Measurements from ENCODE around the gene SH2D5. TPM values are rescaled to one million over a fixed set of nuclear protein-coding genes. Genes with fewer than 3 reads are reported as not detected.
A peak's percentile ranks its signal among the peaks of the same experiment; 100 is the strongest.

The SH2D5 gene
- total RNA-seq, 1 experiment from 2014 or later = 8.7 TPM

DNA sequence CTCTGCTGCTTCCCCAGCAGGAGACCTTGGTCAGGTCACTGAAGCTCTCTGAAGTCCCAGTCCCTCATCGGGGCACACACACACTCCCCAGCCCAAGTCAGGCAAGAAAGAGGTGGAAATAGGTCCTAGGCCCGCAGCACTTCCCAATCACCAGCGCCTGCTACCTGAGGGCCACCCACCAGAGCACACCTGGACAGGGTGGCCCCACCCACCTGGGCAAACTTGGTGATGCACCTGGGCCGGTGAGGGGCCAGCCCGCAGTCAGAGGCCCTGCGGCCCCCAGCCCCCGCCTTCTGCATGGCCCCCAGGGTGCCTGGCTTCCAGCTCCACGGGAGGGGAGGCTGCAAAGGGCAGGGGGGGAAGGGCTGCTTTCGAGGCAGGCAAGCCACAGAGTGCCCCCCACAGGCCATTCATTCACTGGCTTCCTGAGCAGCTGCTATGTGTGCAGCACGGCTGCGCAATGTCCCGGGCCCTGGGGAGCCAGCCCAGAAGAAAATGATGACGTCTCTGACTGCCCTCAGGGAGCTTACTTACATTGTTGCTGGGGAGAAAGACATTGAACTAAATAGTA, 4.7 kb downstream of the SH2D5 start:
- Histone ChIP-seq H3K23me2 (ENCODE audit: insufficient read length, low read depth, low read length, poor library complexity, severe bottlenecking) (peaks cover 11% of the 10 kb centered on the region), H4K5ac (ENCODE audit: insufficient read length, low read depth, low read length) (no peak overlapping the region), H2AFZ (ENCODE audit: low read length) (no peak overlapping the region), H2AK5ac (ENCODE audit: insufficient read length, low read length) (no peak overlapping the region), H2BK120ac (ENCODE audit: low read depth, low read length, poor library complexity, severe bottlenecking) (no peak overlapping the region), H4K8ac (replicated peaks; ENCODE audit: insufficient read length, low read depth, low read length) (no peak overlapping the region), H2BK15ac (ENCODE audit: low read depth, low read length) (no peak overlapping the region), H3K4me1 (ENCODE audit: insufficient read depth, low read length) (peaks cover 4% of the 10 kb centered on the region; the same call in 1 of the 2 replicates), H4K20me1 (ENCODE audit: control insufficient read depth, insufficient read depth, insufficient read length) (no peaks in the 10 kb centered on the region), H2BK5ac (ENCODE audit: insufficient read length, low read length) (no peak overlapping the region), H3K9ac (ENCODE audit: extremely low read depth, insufficient read length, low read length) (no peak overlapping the region), H2BK20ac (ENCODE audit: low read depth, low read length, poor library complexity, severe bottlenecking) (no peak overlapping the region), H3K9me3 (ENCODE audit: control insufficient read depth, low read depth, low read length) (no peaks in the 10 kb centered on the region), H2BK12ac (ENCODE audit: insufficient read length, low read depth, low read length) (no peak overlapping the region), H3K79me1 (ENCODE audit: insufficient read depth, low read depth, low read length, poor library complexity, severe bottlenecking) (no peaks in the 10 kb centered on the region), H3K4ac (ENCODE audit: low read depth, low read length) (no peak overlapping the region), H3K56ac (ENCODE audit: insufficient read length, low read depth, low read length) (no peak overlapping the region), H3K18ac (ENCODE audit: insufficient read length, low read depth, low read length) (peak overlapping the region; percentile 31), H3K23ac (ENCODE audit: insufficient read length, low read depth, low read length) (no peak overlapping the region), H3T11ph (ENCODE audit: low read length) (no peak overlapping the region), H4K91ac (ENCODE audit: insufficient read length, low read depth, low read length) (no peak overlapping the region), H3K27ac (ENCODE audit: insufficient read length, low read depth, low read length) (no peak overlapping the region), H3K14ac (ENCODE audit: insufficient read depth, low read length) (peak overlapping the region; percentile 70), H3K4me2 (ENCODE audit: insufficient read depth, insufficient read length, low read length) (peak overlapping the region; percentile 45), H3K27me3 (ENCODE audit: insufficient read depth, low read length) (peaks cover 8% of the 10 kb centered on the region; the same call in 1 of the 2 replicates), H3K79me2 (ENCODE audit: insufficient read depth, low read length) (no peaks in the 10 kb centered on the region)
- TF ChIP-seq, protein P1, sequence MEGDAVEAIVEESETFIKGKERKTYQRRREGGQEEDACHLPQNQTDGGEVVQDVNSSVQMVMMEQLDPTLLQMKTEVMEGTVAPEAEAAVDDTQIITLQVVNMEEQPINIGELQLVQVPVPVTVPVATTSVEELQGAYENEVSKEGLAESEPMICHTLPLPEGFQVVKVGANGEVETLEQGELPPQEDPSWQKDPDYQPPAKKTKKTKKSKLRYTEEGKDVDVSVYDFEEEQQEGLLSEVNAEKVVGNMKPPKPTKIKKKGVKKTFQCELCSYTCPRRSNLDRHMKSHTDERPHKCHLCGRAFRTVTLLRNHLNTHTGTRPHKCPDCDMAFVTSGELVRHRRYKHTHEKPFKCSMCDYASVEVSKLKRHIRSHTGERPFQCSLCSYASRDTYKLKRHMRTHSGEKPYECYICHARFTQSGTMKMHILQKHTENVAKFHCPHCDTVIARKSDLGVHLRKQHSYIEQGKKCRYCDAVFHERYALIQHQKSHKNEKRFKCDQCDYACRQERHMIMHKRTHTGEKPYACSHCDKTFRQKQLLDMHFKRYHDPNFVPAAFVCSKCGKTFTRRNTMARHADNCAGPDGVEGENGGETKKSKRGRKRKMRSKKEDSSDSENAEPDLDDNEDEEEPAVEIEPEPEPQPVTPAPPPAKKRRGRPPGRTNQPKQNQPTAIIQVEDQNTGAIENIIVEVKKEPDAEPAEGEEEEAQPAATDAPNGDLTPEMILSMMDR (conservative IDR thresholded peaks at IDR 0.05) = peak; percentile 63
- Mint-ChIP-seq H3K27me3 (ENCODE audit: low read depth) (peaks cover 43% of the 10 kb centered on the region), H3K27ac (peak overlapping the region in 2 of 3 experiments; percentile 7 to 55; a peak in 3 of 7 replicates), H3K9me3 (no peaks in the 10 kb centered on the region; a peak in 1 of 5 replicates), H3K4me1 (peaks cover 18 to 34% of the 10 kb centered on the region in 2 experiments), H3K4me3 (peak overlapping the region in 1 of 2 experiments; percentile 62; a peak in 3 of 5 replicates), H3K36me3 (ENCODE audit: insufficient read depth in 1 of 3, low read depth in 3 of 3) (no peaks in the 10 kb centered on the region)
- peak; percentile 75 for DNase-seq
- no CpG with 5 or more reads among the region's 13 CpGs for WGBS (ENCODE audit: extremely low coverage, insufficient read length, low lambda C conversion rate)

Data from H9 (cell line).